ENCODE results near the gene DVL1.

DNA sequence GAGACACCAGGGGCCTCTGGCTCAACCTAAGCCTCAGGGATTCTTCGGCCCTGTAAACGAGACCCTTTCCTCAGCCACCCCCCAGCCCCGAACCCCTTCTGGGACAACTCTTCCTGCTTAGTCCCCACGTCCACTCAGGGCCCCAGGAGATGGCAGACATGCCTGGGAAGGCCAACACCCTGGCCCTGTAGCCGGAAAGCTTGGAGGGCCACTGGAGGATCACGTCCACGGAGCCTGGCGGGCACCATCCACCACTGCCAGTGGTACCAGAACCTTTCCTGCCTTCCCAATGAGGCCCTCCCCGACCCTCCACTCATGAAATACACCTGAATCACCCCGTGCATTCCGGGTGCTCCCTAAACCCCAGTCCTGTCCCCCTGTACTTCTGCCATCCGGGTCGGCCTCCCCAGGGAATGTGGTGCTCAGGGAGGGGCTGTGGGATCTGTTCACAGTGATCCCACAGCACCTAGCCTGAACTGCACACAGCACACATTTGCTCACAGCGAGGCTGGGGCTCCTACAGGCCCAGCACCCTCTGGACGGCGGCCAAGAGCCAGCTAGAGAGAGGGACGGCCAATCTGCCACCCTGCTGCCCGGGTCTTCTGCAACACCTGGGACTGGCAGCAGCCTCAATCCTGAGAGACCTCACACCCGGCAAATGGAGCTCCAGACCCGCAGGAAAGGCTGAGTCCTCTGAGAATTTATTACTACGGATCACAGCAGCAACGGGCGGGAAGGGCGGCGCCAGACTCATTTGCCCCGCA is 24.0 kb upstream of the DVL1 start:
- TF ChIP-seq POLR2A (IDR thresholded peaks at IDR 0.05) (no peak), CTCF (IDR thresholded peaks at IDR 0.05) (no peak), POLR2AphosphoS5 (IDR thresholded peaks at IDR 0.05) (no peak), EP300 (IDR thresholded peaks at IDR 0.05) (no peak)

Measured in sigmoid colon (tissue), 4 donors.